NB4 (cell line): Measurements from ENCODE around the gene STMN3.
A peak's percentile ranks its signal among the peaks of the same experiment; 100 is the strongest.

Source experiments
- DNase-seq: peaks from one replicate; pipeline ENCODE4 v3.0.0; 2010; ENCODE audit warnings: low read depth
- H3K4me3 ChIP-seq: one replicate; pipeline ENCODE4 v1.5.1; 2011; ENCODE audit warnings: mild to moderate bottlenecking, low read depth, low read length, moderate library complexity
- MYC ChIP-seq: IDR thresholded peaks from 2 replicates; pipeline ENCODE4 v1.6.1; 2011; ENCODE audit warnings: low read depth, low read length
- POLR2A ChIP-seq: IDR thresholded peaks from 2 replicates; pipeline ENCODE4 v1.6.1; 2011; ENCODE audit warnings: mild to moderate bottlenecking; ENCODE audit not compliant: insufficient read length; ENCODE audit errors: extremely low read depth
- TF ChIP-seq, protein P1 (sequence below): IDR thresholded peaks from 2 replicates; pipeline ENCODE4 v1.6.1; 2011; ENCODE audit warnings: low read depth, low read length
- TF ChIP-seq, protein P2 (sequence below): IDR thresholded peaks from one replicate; pipeline ENCODE4 v1.5.1; 2012; ENCODE audit warnings: low read depth, low read length

Gene STMN3

DNA sequence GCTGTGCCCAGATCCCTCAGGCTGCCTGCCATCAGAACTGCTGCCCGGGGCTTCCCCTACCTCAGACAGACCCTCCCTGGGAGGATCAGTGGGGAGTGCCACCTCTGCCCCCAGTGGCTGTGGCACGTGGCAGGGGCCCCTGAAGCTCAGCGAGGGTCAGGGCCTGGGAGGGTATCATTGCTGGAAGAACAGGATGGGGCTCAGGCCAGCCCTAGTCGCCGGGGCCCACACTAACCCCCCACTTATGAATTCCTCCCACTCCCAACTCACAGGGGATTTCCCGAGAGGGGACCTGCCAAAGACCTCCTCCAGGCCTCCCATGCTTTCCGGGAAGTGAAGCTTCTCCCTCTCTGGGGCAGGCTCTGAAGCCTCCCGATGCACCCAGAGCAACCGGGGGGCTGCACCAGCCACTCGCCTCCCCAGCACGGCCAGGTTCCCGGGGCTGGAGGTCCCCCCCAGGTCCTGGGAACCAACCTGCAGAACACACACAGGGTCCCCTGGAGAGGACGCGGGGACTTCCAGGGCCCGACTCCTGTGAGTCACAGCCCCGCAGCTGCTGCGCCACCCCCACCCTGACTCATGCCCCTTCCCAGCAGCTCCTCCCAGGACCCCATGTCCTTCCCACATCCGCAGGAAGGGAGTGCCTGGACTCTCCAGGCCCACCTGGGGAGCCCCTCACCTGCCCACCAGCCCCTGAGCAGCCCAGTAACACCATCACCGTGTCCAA is 45.7 kb upstream of the STMN3 start:
- DNase-seq, result peak; percentile 87

DNA sequence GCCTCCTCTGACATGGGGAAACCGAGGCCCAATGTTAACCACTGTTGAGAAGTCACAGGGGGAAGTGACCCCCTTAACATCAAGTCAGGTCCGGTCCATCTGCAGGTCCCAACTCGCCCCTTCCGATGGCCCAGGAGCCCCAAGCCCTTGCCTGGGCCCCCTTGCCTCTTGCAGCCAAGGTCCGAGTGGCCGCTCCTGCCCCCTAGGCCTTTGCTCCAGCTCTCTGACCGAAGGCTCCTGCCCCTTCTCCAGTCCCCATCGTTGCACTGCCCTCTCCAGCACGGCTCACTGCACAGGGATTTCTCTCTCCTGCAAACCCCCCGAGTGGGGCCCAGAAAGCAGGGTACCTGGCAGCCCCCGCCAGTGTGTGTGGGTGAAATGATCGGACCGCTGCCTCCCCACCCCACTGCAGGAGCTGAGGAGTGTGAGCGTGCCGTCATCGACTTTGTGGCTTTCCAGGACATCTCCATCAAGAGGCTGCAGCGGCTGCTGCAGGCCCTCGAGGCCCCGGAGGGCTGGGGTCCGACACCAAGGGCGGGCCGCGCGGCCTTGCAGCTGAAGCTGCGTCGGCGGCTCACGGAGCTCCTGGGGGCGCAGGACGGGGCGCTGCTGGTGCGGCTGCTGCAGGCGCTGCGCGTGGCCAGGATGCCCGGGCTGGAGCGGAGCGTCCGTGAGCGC is 44.8 kb upstream of the STMN3 start:
- H3K4me3 ChIP-seq, result no peak overlapping the region
- TF ChIP-seq, protein P1, sequence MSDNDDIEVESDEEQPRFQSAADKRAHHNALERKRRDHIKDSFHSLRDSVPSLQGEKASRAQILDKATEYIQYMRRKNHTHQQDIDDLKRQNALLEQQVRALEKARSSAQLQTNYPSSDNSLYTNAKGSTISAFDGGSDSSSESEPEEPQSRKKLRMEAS, result no peak
- TF ChIP-seq MYC, result no peak
- no peak for TF ChIP-seq POLR2A
- no peak for DNase-seq

More for the DNA sequence above, 45.7 kb upstream of the STMN3 start:
- TF ChIP-seq, protein P2, sequence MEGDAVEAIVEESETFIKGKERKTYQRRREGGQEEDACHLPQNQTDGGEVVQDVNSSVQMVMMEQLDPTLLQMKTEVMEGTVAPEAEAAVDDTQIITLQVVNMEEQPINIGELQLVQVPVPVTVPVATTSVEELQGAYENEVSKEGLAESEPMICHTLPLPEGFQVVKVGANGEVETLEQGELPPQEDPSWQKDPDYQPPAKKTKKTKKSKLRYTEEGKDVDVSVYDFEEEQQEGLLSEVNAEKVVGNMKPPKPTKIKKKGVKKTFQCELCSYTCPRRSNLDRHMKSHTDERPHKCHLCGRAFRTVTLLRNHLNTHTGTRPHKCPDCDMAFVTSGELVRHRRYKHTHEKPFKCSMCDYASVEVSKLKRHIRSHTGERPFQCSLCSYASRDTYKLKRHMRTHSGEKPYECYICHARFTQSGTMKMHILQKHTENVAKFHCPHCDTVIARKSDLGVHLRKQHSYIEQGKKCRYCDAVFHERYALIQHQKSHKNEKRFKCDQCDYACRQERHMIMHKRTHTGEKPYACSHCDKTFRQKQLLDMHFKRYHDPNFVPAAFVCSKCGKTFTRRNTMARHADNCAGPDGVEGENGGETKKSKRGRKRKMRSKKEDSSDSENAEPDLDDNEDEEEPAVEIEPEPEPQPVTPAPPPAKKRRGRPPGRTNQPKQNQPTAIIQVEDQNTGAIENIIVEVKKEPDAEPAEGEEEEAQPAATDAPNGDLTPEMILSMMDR, result no peak
- TF ChIP-seq, protein P1, result peak; percentile 43; the same call in 1 of the 2 replicates
- TF ChIP-seq POLR2A (peak; percentile 6), MYC (peak; percentile 63; the same call in 1 of the 2 replicates)
- no peak overlapping the region for H3K4me3 ChIP-seq

- H3K4me3 ChIP-seq, result no peak overlapping the region
- no peak for DNase-seq
- TF ChIP-seq MYC, result no peak
- TF ChIP-seq POLR2A, result no peak
- TF ChIP-seq, protein P1, result no peak
- TF ChIP-seq, protein P2, result no peak
Observed at GRCh38 chr20:63697357-63697867, 44.2 kb upstream of the STMN3 start.

GRCh38 chr20:63696628-63697356 is 43.6 kb upstream of the STMN3 start, which contains the start of gene TNFRSF6B:
Gene TNFRSF6B (plus strand): TSS chr20:63696652. CDS start chr20:63696768, 116 bp downstream.
- DNase-seq, result no peak
- H3K4me3 ChIP-seq, result no peak within 1 kb of the TSS
- TF ChIP-seq, protein P2, result no peak
- TF ChIP-seq POLR2A (peak; percentile 9), MYC (no peak)
- TF ChIP-seq, protein P1, result no peak

GRCh38 chr20:63696306-63696627 is 43.0 kb upstream of the STMN3 start:
- no peak overlapping the region for H3K4me3 ChIP-seq
- DNase-seq, result peak; percentile 74
- TF ChIP-seq, protein P1, result peak; percentile 89
- TF ChIP-seq MYC (peak; percentile 72), POLR2A (no peak)
